Keratinocyte (primary cell): ENCODE data around the gene PPFIA1.

ENCODE experiments used
- EZH2 ChIP-seq: IDR thresholded peaks from one replicate; pipeline ENCODE4 v1.6.1; 2012; ENCODE audit warnings: inconsistent platforms, mild to moderate bottlenecking, low read length, moderate library complexity
- TF ChIP-seq, protein P1 (sequence below), 3 experiments: IDR thresholded peaks in 1 of 3; conservative IDR thresholded peaks in 1 of 3; optimal IDR thresholded peaks in 1 of 3; 2 replicates in 2 of 3; 3 replicates in 1 of 3; pipeline versions ENCODE3 to v1.5.1; 2011; ENCODE audit warnings: low read length in 3 of 3, mild to moderate bottlenecking in 3 of 3, moderate library complexity in 2 of 3, control low read depth in 1 of 3, inconsistent platforms in 1 of 3; ENCODE audit not compliant: insufficient read depth in 2 of 3; ENCODE audit errors: extremely low read depth in 1 of 3

DNA sequence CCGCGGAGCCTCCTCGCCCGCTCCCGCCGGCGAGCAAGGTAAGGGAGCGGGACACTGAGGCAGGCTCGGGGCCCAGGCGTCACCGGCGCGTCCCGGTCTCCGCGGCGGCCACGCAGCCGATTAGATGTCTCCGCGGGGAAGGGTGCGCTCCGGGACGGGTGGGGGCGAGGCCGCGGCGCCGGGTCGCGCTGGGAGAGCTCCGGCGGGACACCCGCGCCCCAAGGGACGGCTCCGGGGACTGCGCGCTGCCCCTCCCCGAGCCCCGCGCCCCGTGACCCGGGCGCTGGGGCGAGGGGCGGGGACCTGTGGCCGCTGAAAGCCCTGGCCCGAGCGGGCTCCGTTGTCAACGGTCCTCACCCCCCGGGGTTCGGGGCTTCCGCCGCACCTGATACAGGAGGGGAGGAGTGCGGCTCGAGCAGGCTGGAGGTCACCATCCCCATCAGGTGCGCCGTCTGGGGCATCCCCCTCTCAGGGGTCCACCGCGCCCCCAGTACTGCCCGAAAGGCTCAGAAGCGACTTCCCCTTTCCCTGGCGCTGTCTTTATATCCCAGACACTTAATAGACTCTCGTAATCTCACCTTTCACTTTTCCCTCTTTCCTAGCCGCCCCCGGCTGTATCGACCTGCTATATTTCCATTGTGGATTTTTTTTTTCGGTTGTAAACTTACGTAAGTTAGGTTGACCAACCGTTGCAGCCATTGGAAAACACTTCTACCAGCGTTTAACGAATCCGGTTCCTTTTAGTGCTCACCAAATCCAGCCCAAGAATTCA is 573 bp downstream of the PPFIA1 start:
- TF ChIP-seq, protein P1, sequence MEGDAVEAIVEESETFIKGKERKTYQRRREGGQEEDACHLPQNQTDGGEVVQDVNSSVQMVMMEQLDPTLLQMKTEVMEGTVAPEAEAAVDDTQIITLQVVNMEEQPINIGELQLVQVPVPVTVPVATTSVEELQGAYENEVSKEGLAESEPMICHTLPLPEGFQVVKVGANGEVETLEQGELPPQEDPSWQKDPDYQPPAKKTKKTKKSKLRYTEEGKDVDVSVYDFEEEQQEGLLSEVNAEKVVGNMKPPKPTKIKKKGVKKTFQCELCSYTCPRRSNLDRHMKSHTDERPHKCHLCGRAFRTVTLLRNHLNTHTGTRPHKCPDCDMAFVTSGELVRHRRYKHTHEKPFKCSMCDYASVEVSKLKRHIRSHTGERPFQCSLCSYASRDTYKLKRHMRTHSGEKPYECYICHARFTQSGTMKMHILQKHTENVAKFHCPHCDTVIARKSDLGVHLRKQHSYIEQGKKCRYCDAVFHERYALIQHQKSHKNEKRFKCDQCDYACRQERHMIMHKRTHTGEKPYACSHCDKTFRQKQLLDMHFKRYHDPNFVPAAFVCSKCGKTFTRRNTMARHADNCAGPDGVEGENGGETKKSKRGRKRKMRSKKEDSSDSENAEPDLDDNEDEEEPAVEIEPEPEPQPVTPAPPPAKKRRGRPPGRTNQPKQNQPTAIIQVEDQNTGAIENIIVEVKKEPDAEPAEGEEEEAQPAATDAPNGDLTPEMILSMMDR (optimal IDR thresholded peaks at IDR 0.05 in 1 of 3, IDR thresholded peaks at IDR 0.05 in 1 of 3, conservative IDR thresholded peaks at IDR 0.05 in 1 of 3; ENCODE audit: extremely low read depth in 1 of 3, insufficient read depth in 2 of 3, low read length in 3 of 3): no peak
- no peak for TF ChIP-seq EZH2
